PC-9 (cell line): ENCODE measurements around the gene GNAQ.

Experiments used
- CTCF ChIP-seq: fragments of 200-600 bp; sonication (generic); conservative IDR thresholded peaks from 2 replicates; pipeline ENCODE4 v1.6.1; 2017; ENCODE audit warnings: mixed run types, antibody characterized with exemption, mild to moderate bottlenecking, moderate library complexity
- EZH2 ChIP-seq: fragments of 200-600 bp; sonication (generic); IDR thresholded peaks from 2 replicates; pipeline ENCODE4 v1.8.0; 2017; ENCODE audit warnings: antibody characterized with exemption, low read depth

GRCh38 chr9:77817590-77818311 is 213.9 kb downstream of the GNAQ start:
- TF ChIP-seq CTCF, result no peak
- TF ChIP-seq EZH2, result no peak
